COLO668 (cell line): Measurements from ENCODE around the gene ZAR1L.

Experiments used
- DNase-seq: peaks from one replicate; lab custom pipeline; 2025; ENCODE audit not compliant: unreplicated experiment; lab: John Stamatoyannopoulos, UW

ZAR1L gene

GRCh38 chr13:32305646-32306045 is 9.5 kb downstream of the ZAR1L start:
- no peak for DNase-seq

- no peak for DNase-seq
Observed at GRCh38 chr13:32302461-32302860, 12.7 kb downstream of the ZAR1L start.

- no peak for DNase-seq
Observed at GRCh38 chr13:32300920-32301319, 14.2 kb downstream of the ZAR1L start.

GRCh38 chr13:32300406-32300805 is 14.8 kb downstream of the ZAR1L start:
- DNase-seq, result no peak

- DNase-seq, result no peak
Observed at GRCh38 chr13:32299893-32300292, 15.3 kb downstream of the ZAR1L start.

GRCh38 chr13:32298695-32299094 is 16.5 kb downstream of the ZAR1L start:
- DNase-seq, result no peak

GRCh38 chr13:32297206-32297605 is 18.0 kb downstream of the ZAR1L start:
- DNase-seq, result no peak

GRCh38 chr13:32285633-32285965 is 29.6 kb downstream of the ZAR1L start:
- DNase-seq, result no peak

- DNase-seq, result no peak
Observed at GRCh38 chr13:32284927-32285632, 30.1 kb downstream of the ZAR1L start.

- DNase-seq, result no peak
Observed at GRCh38 chr13:32282096-32282711, 33.0 kb downstream of the ZAR1L start.

- DNase-seq, result no peak
Observed at GRCh38 chr13:32281096-32281495, 34.1 kb downstream of the ZAR1L start.

- DNase-seq, result no peak
Observed at GRCh38 chr13:32278426-32278825, 36.7 kb downstream of the ZAR1L start.

GRCh38 chr13:32277839-32278238 is 37.3 kb downstream of the ZAR1L start:
- DNase-seq, result no peak

- DNase-seq, result no peak
Observed at GRCh38 chr13:32272021-32272683, 43.0 kb downstream of the ZAR1L start.

- peak; percentile 75 for DNase-seq
Observed at GRCh38 chr13:32267836-32268439, 47.2 kb downstream of the ZAR1L start.

- no peak for DNase-seq
Observed at GRCh38 chr13:32266130-32266529, 49.0 kb downstream of the ZAR1L start.

- no peak for DNase-seq
Observed at GRCh38 chr13:32265726-32266125, 49.4 kb downstream of the ZAR1L start.

- DNase-seq, result no peak
Observed at GRCh38 chr13:32264407-32264806, 50.8 kb downstream of the ZAR1L start.

GRCh38 chr13:32262619-32263018 is 52.5 kb downstream of the ZAR1L start:
- DNase-seq, result no peak

- no peak for DNase-seq
Observed at GRCh38 chr13:32262165-32262564, 53.0 kb downstream of the ZAR1L start.

GRCh38 chr13:32261567-32261966 is 53.6 kb downstream of the ZAR1L start:
- no peak for DNase-seq

- DNase-seq, result no peak
Observed at GRCh38 chr13:32259116-32259515, 56.0 kb downstream of the ZAR1L start.
